ENCODE results near the gene OSGIN1.

Gene OSGIN1

DNA sequence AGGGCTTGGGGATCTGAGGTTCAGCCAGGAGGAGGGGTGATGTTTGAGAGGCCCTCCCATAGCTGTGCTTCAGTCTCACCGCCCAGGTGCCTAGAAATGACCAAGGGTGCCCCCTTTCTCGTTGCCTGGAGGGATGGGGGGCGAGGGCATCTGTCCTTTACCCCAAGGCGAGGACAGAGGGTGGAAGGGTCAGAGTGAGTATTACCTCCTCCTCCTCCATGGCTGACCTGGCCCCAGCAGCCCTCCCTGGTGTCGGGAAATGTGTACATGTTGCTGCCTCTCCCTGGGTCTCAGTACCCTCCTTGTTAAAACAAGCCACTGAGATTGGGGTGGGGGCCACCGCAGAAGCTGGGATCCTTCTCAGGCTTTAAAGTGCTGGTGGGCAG lies 17.4 kb downstream of the OSGIN1 start:
- TF ChIP-seq, protein P1, sequence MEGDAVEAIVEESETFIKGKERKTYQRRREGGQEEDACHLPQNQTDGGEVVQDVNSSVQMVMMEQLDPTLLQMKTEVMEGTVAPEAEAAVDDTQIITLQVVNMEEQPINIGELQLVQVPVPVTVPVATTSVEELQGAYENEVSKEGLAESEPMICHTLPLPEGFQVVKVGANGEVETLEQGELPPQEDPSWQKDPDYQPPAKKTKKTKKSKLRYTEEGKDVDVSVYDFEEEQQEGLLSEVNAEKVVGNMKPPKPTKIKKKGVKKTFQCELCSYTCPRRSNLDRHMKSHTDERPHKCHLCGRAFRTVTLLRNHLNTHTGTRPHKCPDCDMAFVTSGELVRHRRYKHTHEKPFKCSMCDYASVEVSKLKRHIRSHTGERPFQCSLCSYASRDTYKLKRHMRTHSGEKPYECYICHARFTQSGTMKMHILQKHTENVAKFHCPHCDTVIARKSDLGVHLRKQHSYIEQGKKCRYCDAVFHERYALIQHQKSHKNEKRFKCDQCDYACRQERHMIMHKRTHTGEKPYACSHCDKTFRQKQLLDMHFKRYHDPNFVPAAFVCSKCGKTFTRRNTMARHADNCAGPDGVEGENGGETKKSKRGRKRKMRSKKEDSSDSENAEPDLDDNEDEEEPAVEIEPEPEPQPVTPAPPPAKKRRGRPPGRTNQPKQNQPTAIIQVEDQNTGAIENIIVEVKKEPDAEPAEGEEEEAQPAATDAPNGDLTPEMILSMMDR (IDR thresholded peaks at IDR 0.05) = no peak
- DNase-seq (ENCODE audit: low spot score) = no peak
- Histone ChIP-seq H3K27ac (no peak overlapping the region), H3K4me3 (no peak overlapping the region)

DNA sequence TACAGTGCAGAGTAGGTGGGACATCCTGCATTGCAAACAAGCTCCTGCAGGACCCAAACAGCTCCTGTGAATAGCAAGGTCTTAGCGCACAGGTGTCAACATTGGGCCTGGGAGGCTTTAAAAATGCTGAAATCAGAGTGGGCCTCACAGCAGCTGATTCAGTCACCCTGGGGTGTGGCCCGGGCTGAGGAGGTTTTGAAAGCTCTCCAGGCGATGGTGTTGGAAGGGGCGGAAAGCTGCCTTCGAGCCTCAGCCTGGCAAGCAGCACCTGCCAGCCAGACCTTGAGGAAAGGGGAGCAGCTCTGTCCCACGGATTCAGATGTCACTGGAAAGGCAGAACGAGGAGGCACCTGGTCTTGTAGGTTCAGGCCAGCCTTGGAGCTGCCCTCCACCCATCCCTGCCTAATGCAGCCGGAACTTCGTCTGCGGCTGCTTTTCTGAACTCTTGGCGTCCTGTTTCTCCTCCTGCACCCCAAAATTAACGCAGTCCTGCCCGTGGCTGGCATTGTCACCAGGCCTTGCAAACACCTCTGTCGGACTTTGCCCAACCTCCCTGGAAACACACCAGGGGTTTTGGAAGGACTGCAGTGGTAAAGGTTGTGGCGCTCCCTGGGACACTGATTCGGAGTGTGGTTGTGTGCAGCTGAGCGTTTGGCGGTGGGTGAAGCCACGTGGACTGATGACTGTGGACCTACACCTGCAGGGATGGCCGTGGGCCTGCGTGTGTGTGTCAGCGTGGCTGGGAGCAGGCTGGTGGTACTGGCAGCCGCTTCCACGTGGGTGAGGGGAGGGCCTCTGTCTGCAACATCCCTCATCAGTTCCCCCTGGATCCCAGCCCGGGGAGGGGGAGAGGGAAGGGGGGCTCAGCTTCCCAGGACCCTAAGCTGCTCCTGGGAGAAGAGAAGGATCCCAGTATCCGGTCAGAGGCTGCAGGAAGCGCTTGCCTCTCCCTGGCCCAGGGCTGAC lies 18.4 kb downstream of the OSGIN1 start:
- DNase-seq (ENCODE audit: low spot score) = no peak
- TF ChIP-seq, protein P1 (IDR thresholded peaks at IDR 0.05) = no peak
- Histone ChIP-seq H3K27ac (no peak overlapping the region), H3K4me3 (no peak overlapping the region)

DNA sequence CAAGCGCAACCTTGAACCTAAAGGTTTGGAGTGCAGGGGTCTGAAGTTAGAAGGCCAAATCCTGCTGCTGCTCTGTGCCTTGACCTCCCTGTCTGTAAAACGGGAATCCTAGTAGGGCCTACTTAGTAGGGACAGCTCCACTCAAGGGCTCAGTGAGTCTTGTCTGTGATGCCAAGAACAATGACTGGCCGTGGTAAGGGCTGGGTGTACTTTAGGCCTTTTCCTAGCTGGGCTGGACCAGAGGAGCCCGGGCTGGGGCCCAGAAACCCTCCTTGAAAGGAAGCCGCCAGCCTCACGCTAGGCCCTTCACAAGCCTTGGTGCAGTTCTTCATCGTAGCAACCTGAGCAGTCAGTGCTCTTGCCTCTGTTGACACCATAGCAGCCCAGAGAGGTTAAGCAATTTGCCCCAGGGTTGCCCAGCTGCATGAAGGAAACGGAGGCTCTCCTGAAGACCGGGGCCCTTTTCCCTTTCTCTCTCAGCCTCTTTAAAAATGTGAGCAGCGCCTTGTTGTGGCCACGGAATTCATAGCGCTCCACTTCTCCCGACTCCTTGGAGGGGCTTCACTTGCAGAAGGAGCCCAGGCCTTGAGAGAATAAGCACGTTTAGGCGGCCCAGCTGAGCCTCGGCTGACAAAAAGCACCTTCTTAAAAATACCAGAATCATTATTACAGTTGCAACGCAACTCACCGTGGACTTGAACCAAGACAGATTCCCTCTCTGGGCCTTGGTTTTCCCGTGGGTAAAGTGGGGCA lies 19.4 kb downstream of the OSGIN1 start:
- H3K4me3 ChIP-seq = no peak overlapping the region

DNA sequence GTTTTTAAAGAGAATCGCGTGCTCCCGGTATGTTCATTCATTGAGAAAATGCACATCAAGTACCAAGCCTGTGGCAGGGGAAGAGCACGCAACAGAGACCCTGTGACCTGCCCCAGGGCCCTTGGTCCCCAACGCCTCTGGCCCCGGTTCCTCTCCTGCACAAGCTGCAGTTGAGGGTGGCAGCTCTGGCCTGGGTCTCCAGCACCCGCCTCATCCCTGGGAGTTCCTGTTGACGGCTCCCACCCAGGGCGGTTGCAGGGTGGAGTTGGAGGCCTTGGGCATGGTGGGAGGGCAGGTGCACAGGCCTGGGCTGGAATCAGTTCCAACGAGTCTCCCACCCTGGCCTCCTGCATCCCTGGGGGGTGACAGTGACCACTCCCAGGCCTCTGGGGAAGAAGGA lies 20.0 kb downstream of the OSGIN1 start:
- H3K4me3 ChIP-seq = no peak overlapping the region
- DNase-seq (ENCODE audit: low spot score) = no peak
- H3K27ac ChIP-seq = no peak overlapping the region
- TF ChIP-seq, protein P1 (IDR thresholded peaks at IDR 0.05) = no peak

More for the DNA sequence above, 19.4 kb downstream of the OSGIN1 start:
- TF ChIP-seq, protein P1 (IDR thresholded peaks at IDR 0.05) = no peak
- no peak overlapping the region for H3K27ac ChIP-seq
- no peak for DNase-seq (ENCODE audit: low spot score)

DNA sequence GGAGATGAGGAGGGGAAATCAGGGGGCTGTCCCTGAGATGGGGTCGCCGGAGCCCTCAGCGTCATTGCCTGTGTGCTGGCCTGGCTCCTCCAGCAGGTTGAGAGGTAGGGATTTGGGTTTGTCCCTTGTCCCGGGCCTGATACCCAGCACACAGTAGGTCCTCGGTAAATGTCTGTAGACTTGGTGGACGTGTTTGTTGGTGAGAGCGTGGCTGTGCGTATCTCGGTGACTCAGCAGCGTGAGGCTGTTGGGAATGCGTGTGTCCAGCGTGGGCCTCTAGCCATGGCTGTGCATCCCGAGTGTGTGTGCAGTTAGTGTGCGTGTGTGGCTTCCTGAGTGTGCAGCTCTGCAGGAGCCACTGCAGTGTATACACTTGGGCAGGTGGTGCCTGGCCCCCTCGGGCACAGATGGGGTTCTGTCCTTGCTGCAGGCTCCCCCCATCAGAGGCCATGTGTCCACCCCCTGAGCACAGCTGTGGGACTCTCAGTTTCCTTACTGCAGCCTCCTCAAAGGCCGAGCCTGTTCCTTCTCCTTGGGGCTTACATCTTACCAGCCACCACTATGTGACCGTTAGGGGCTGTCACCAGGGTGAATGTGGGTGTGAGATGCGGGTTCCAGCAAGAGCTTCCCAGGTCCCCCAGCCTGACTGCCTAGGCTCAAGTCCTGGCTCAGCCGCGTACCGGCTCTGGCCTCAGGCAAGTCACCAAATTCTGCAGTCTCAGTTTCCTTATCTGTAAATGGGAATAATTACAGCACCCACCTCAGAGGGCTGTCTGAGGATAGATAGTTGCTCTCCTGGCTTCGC lies 20.7 kb downstream of the OSGIN1 start:
- no peak overlapping the region for H3K27ac ChIP-seq

DNA sequence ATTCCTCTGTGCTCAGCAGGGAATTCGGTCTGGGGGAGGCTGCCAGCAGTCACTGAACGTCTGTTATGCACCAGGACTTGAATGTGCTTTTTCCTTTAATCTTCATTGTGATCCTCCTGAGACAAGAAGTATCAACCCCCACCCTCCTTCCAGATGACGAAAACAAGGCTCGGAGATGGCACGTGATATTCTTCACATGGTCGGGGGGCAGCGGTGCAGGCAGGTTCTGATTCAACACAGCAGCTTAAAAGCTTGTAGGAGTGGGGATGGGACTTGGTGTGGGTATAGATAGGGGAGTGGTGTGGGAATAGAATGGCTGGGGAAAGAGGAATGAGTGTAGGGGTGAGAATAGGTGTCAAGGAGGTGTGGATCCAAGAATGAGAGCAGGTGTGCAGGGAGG lies 21.4 kb downstream of the OSGIN1 start:
- no peak for DNase-seq (ENCODE audit: low spot score)
- Histone ChIP-seq H3K4me3 (no peak overlapping the region), H3K27ac (no peak overlapping the region)
- TF ChIP-seq, protein P1 (IDR thresholded peaks at IDR 0.05) = no peak

More for the DNA sequence above, 20.7 kb downstream of the OSGIN1 start:
- DNase-seq (ENCODE audit: low spot score) = no peak
- no peak overlapping the region for H3K4me3 ChIP-seq
- TF ChIP-seq, protein P1 (IDR thresholded peaks at IDR 0.05) = no peak
